ENCODE results near the gene TFF2. TPM values are rescaled to one million over a fixed set of nuclear protein-coding genes. Genes with fewer than 3 reads are reported as not detected.

The TFF2 gene
- total and polyA plus RNA-seq, 2 of the 4 experiments (the other 2 are of a cell fraction) = not detected

- H3K9me3 ChIP-seq (ENCODE audit: control insufficient read depth, insufficient read depth, low read length) = no peaks in the 10 kb centered on the region
- ATAC-seq (ENCODE audit: low read depth) = no peak
- H3K23ac ChIP-seq (ENCODE audit: low read depth, low read length) = no peak within 1 kb of the TSS
- H3K27me3 ChIP-seq (ENCODE audit: control insufficient read depth, insufficient read depth, low read length) = peaks cover 15% of the 10 kb centered on the region; the same call in 1 of the 2 replicates
- no peak within 1 kb of the TSS for H2BK5ac ChIP-seq (ENCODE audit: low read depth, low read length, poor library complexity, severe bottlenecking)
- H3K36me3 ChIP-seq (ENCODE audit: control insufficient read depth, insufficient read depth, low read length) = no peaks in the 10 kb centered on the region
- H3K18ac ChIP-seq (ENCODE audit: low read depth, low read length) = no peak within 1 kb of the TSS
- CTCF ChIA-PET = interaction anchor here (0.7 to 0.8 kb wide), 2 partner anchors 9 to 15 kb away, joined by 3 read pairs; no protein-coding TSS in a partner anchor
- no peak within 1 kb of the TSS for H2AFZ ChIP-seq (replicated peaks; ENCODE audit: low read length, poor library complexity)
- no peak within 1 kb of the TSS for H2BK20ac ChIP-seq (ENCODE audit: low read depth, low read length)
- no peak within 1 kb of the TSS for H4K5ac ChIP-seq (ENCODE audit: low read depth, low read length)
- no TSS peak for BruUV-seq (replicated peaks)
- no peak within 1 kb of the TSS for H3K4ac ChIP-seq (ENCODE audit: low read depth, low read length)
- no peak within 1 kb of the TSS for H3K9ac ChIP-seq (ENCODE audit: low read depth, low read length)
- no peak for TF ChIP-seq RAD21 (IDR thresholded peaks at IDR 0.05; ENCODE audit: low read length)
- TF ChIP-seq POLR2A (IDR thresholded peaks at IDR 0.05; ENCODE audit: low read depth, low read length) = no peak
- no peak for TF ChIP-seq NFE2L2 (IDR thresholded peaks at IDR 0.05; ENCODE audit: low read depth, low read length)
- no peak within 1 kb of the TSS for H4K91ac ChIP-seq (ENCODE audit: insufficient read depth, low read depth, low read length)
- POLR2A ChIA-PET (ENCODE audit: unreplicated experiment) = no interaction called here
- no peak within 1 kb of the TSS for H3K56ac ChIP-seq (ENCODE audit: extremely low read depth, insufficient read depth, low read length)
- H2BK120ac ChIP-seq (ENCODE audit: low read depth, low read length) = no peak within 1 kb of the TSS
- H2AK9ac ChIP-seq (replicated peaks; ENCODE audit: low read depth, low read length, poor library complexity) = no peak within 1 kb of the TSS
- 76% methylated on average over 10 of the region's 19 CpGs; no CpG with 5 or more reads in 1 of the 2 experiments for WGBS, 2 experiments (ENCODE audit: extremely low coverage in 2 of 2, insufficient read length in 1 of 2)
- no peak within 1 kb of the TSS for H2AK5ac ChIP-seq (ENCODE audit: low read depth, low read length)
- no peaks in the 10 kb centered on the region for H3K9me1 ChIP-seq (ENCODE audit: insufficient read depth, low read length)
- no peaks in the 10 kb centered on the region for H3K79me1 ChIP-seq (ENCODE audit: low read depth in 1 of 2, low read length in 2 of 2)
- dilution Hi-C loops (cut with HindIII; ENCODE audit: low sequenced_read_pairs, unreplicated experiment) (no loop called here), intact Hi-C loops (cut with micrococcal nuclease) (no loop called here), in situ Hi-C loops (cut with MboI; ENCODE audit: low sequenced_read_pairs) (no loop called here)
- no peak within 1 kb of the TSS for H3K27ac ChIP-seq (ENCODE audit: insufficient read depth, low read length)
- DNase-seq = peak; percentile 10
- H3K4me2 ChIP-seq (ENCODE audit: low read depth, low read length) = no peak within 1 kb of the TSS
- no peak within 1 kb of the TSS for H2BK15ac ChIP-seq (ENCODE audit: low read depth, low read length)
- H4K20me1 ChIP-seq (ENCODE audit: insufficient read depth, low read length) = no peaks in the 10 kb centered on the region
- H4K8ac ChIP-seq (ENCODE audit: low read depth in 2 of 2, low read length in 2 of 2) = no peak within 1 kb of the TSS
- H3K4me3 ChIP-seq (ENCODE audit: insufficient read depth, low read depth, low read length) = no peak within 1 kb of the TSS
- no peaks in the 10 kb centered on the region for H3K4me1 ChIP-seq (ENCODE audit: control insufficient read depth, insufficient read depth, low read length)
- no peak within 1 kb of the TSS for H3K14ac ChIP-seq (replicated peaks; ENCODE audit: low read depth, low read length)
Observed at GRCh38 chr21:42366292-42367010, 15.7 kb upstream of the TFF2 start, which contains the start of gene TFF1. Gene TFF1, minus strand, starts transcription at chr21:42366535. Its CDS starts 40 bp downstream, at chr21:42366495.
